ENCODE data around the gene RUFY1.

Gene RUFY1

DNA sequence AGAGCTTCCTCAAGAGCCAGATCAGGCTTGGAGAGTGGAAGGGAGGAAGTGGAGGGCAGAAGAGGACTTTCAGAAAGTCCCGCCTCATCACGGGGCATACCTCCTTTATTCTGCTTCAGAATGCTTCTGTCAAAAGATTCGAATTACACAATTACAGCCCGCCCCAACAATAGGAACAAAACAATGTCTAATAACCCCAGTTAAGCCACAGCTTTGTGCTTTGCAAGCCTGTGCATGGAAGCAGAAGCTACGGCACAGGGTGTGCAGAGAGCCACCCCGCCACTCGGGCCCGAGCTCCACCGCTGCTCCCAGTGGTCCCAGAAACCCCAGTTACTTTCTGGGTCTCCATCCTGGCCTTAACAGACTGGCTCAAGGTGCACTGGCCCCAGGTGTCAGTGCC is 49.6 kb downstream of the RUFY1 start:
- Histone ChIP-seq H4K8ac (ENCODE audit: low read depth, low read length) (no peak overlapping the region), H3K4me2 (ENCODE audit: low read length) (no peak overlapping the region), H3K79me2 (ENCODE audit: control insufficient read depth, insufficient read depth, low read length) (no peaks in the 10 kb centered on the region), H3K23ac (ENCODE audit: low read length) (no peak overlapping the region), H3K27ac (ENCODE audit: low read depth, low read length) (no peak overlapping the region), H2BK5ac (ENCODE audit: low read length) (no peak overlapping the region), H2BK15ac (replicated peaks; ENCODE audit: low read depth) (no peak overlapping the region), H3K27me3 (ENCODE audit: insufficient read depth, low read length, poor library complexity) (peaks cover 2% of the 10 kb centered on the region), H3K36me3 (ENCODE audit: control insufficient read depth, insufficient read depth, low read length) (peaks cover 12% of the 10 kb centered on the region), H3K4ac (ENCODE audit: low read depth, low read length) (no peak overlapping the region), H3K56ac (ENCODE audit: low read length) (no peak overlapping the region), H3K4me3 (ENCODE audit: low read length) (no peak overlapping the region), H2AK5ac (ENCODE audit: low read length) (no peak overlapping the region), H4K5ac (ENCODE audit: low read length) (no peak overlapping the region), H3K79me1 (ENCODE audit: low read length) (no peaks in the 10 kb centered on the region), H3K4me1 (ENCODE audit: control insufficient read depth, low read depth, low read length) (no peaks in the 10 kb centered on the region), H3K9ac (ENCODE audit: low read length) (no peak overlapping the region), H2BK120ac (ENCODE audit: low read depth, low read length) (no peak overlapping the region), H3K18ac (ENCODE audit: low read length) (no peak overlapping the region)
- no CpG with 5 or more reads among the region's 9 CpGs for WGBS (ENCODE audit: extremely low coverage, insufficient coverage, low lambda C conversion rate)
- DNase-seq = no peak

DNA sequence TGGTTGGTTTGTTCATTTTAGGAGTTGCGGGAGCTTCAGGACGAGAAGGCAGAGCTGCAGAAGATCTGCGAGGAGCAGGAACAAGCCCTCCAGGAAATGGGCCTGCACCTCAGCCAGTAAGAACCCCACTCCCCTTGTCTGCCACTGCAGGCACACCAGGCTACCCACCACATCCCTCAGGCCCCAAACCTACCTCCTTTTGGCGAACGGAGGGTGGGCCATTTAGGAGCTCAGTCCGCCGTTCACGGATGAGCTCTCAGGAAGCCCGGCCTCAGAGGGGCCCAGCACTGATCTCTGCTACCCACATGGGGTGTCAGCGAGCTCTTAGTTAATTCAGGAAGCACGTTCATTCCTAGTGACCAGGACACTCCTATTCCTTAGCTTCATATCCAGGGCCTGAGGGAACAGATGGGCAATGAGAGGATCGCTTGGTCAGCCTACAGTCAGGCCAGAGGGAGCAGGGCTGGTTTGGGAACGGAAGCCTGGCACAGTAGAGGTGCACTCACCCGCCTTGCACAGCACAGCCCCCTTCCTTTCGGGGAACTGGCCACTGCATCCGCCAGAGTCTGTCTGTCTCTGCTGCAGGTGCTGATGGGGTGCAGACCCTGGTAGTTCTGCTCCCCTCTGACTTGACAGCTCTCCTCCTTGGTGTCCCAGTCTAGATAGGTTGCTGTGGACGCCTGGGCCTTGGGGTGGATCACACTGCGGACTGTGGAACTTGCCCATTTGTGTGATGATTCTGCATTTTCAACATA is 51.7 kb downstream of the RUFY1 start:
- Histone ChIP-seq H3K23ac (ENCODE audit: low read length) (no peak overlapping the region), H3K4me2 (ENCODE audit: low read length) (no peak overlapping the region), H2BK120ac (ENCODE audit: low read depth, low read length) (no peak overlapping the region), H3K27me3 (ENCODE audit: insufficient read depth, low read length, poor library complexity) (no peaks in the 10 kb centered on the region), H4K8ac (ENCODE audit: low read depth, low read length) (no peak overlapping the region), H2BK15ac (replicated peaks; ENCODE audit: low read depth) (no peak overlapping the region), H3K56ac (ENCODE audit: low read length) (no peak overlapping the region), H3K18ac (ENCODE audit: low read length) (no peak overlapping the region), H3K4ac (ENCODE audit: low read depth, low read length) (no peak overlapping the region), H2AK5ac (ENCODE audit: low read length) (no peak overlapping the region), H3K36me3 (ENCODE audit: control insufficient read depth, insufficient read depth, low read length) (peaks cover 14% of the 10 kb centered on the region), H3K79me2 (ENCODE audit: control insufficient read depth, insufficient read depth, low read length) (no peaks in the 10 kb centered on the region), H2BK5ac (ENCODE audit: low read length) (no peak overlapping the region), H3K4me1 (ENCODE audit: control insufficient read depth, low read depth, low read length) (no peaks in the 10 kb centered on the region), H3K9ac (ENCODE audit: low read length) (no peak overlapping the region), H3K27ac (ENCODE audit: low read depth, low read length) (no peak overlapping the region), H3K79me1 (ENCODE audit: low read length) (no peaks in the 10 kb centered on the region), H4K5ac (ENCODE audit: low read length) (no peak overlapping the region), H3K4me3 (ENCODE audit: low read length) (no peak overlapping the region)
- no CpG with 5 or more reads among the region's 18 CpGs for WGBS (ENCODE audit: extremely low coverage, insufficient coverage, low lambda C conversion rate)
- no peak for DNase-seq

DNA sequence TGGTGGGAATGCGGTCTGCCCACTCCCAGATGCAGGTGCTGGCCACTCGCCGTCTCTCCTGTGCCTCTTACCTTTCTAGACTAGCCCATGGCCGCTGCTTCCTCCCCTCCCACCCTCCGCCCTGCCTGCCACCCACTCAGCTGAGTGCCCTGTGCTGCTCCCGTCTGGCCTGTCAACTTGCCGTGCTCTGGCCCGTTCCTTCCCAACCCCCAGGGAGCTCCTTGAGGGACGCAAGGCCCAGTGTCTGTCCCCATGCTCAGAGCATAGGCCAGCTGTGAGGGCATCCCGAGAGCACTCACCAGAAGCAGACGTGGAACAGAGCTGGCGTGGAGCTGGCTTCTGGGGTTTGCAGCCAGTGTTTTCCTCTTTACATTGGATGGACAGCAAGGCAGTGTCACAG is 53.0 kb downstream of the RUFY1 start:
- Histone ChIP-seq H3K4ac (ENCODE audit: low read depth, low read length) (no peak overlapping the region), H3K4me1 (ENCODE audit: control insufficient read depth, low read depth, low read length) (no peaks in the 10 kb centered on the region), H3K4me2 (ENCODE audit: low read length) (no peak overlapping the region), H3K23ac (ENCODE audit: low read length) (no peak overlapping the region), H2BK120ac (ENCODE audit: low read depth, low read length) (no peak overlapping the region), H3K27ac (ENCODE audit: low read depth, low read length) (no peak overlapping the region), H3K79me1 (ENCODE audit: low read length) (no peaks in the 10 kb centered on the region), H4K8ac (ENCODE audit: low read depth, low read length) (no peak overlapping the region), H3K9ac (ENCODE audit: low read length) (no peak overlapping the region), H3K27me3 (ENCODE audit: insufficient read depth, low read length, poor library complexity) (no peaks in the 10 kb centered on the region), H3K36me3 (ENCODE audit: control insufficient read depth, insufficient read depth, low read length) (peaks cover 13% of the 10 kb centered on the region), H3K18ac (ENCODE audit: low read length) (no peak overlapping the region), H3K79me2 (ENCODE audit: control insufficient read depth, insufficient read depth, low read length) (no peaks in the 10 kb centered on the region), H2BK5ac (ENCODE audit: low read length) (no peak overlapping the region), H2AK5ac (ENCODE audit: low read length) (no peak overlapping the region), H3K4me3 (ENCODE audit: low read length) (no peak overlapping the region), H4K5ac (ENCODE audit: low read length) (no peak overlapping the region), H2BK15ac (replicated peaks; ENCODE audit: low read depth) (no peak overlapping the region), H3K56ac (ENCODE audit: low read length) (no peak overlapping the region)
- no peak for DNase-seq
- WGBS (ENCODE audit: extremely low coverage, insufficient coverage, low lambda C conversion rate) = no CpG with 5 or more reads among the region's 12 CpGs

DNA sequence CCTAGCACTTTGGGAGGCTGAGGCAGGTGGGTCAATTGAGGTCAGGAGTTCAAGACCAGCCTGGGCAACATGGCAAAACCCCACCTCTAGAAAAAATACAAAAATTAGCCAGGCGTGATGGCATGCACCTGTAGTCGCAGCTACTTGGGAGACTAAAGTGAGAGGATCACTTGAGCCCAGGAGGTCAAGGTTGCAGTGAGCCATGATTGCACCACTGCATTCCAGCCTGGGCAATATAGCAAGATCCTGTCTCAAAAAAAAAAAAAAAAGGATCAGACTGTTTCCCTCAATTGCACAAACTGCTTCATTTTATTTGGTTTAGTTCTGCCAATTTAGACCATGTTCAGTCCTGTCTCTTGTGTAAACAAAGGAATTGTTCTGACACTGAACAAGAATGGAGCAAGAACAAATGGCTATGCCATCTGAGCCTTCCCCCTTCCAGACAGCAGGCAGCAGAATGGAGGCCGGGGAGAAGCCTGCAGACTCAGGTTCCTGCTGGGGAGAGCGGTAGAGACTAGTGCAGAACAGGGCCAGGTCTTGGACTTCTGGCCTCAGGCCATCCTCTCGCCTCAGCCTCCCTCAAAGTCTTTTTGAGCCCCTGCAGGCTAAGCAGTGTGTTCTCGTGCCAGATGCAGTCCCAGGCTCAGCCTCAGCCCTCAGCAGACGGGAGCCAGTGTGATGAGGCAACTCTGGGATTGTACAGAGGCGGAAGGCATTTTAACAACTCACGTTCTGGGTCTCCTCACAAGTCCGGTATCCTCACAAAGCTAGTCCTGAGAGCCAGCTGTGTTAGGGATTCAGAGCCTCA is 54.9 kb downstream of the RUFY1 start:
- Histone ChIP-seq H3K4me1 (ENCODE audit: control insufficient read depth, low read depth, low read length) (no peaks in the 10 kb centered on the region), H2BK120ac (ENCODE audit: low read depth, low read length) (no peak overlapping the region), H3K4me3 (ENCODE audit: low read length) (no peak overlapping the region), H3K9ac (ENCODE audit: low read length) (no peak overlapping the region), H3K56ac (ENCODE audit: low read length) (no peak overlapping the region), H3K27me3 (ENCODE audit: insufficient read depth, low read length, poor library complexity) (no peaks in the 10 kb centered on the region), H3K79me1 (ENCODE audit: low read length) (no peaks in the 10 kb centered on the region), H3K79me2 (ENCODE audit: control insufficient read depth, insufficient read depth, low read length) (no peaks in the 10 kb centered on the region), H2AK5ac (ENCODE audit: low read length) (no peak overlapping the region), H4K8ac (ENCODE audit: low read depth, low read length) (no peak overlapping the region), H2BK5ac (ENCODE audit: low read length) (no peak overlapping the region), H2BK15ac (replicated peaks; ENCODE audit: low read depth) (no peak overlapping the region), H4K5ac (ENCODE audit: low read length) (no peak overlapping the region), H3K27ac (ENCODE audit: low read depth, low read length) (no peak overlapping the region), H3K4ac (ENCODE audit: low read depth, low read length) (no peak overlapping the region), H3K23ac (ENCODE audit: low read length) (no peak overlapping the region), H3K18ac (ENCODE audit: low read length) (no peak overlapping the region), H3K4me2 (ENCODE audit: low read length) (no peak overlapping the region), H3K36me3 (ENCODE audit: control insufficient read depth, insufficient read depth, low read length) (peaks cover 11% of the 10 kb centered on the region)
- no peak for DNase-seq
- no CpG with 5 or more reads among the region's 10 CpGs for WGBS (ENCODE audit: extremely low coverage, insufficient coverage, low lambda C conversion rate)

DNA sequence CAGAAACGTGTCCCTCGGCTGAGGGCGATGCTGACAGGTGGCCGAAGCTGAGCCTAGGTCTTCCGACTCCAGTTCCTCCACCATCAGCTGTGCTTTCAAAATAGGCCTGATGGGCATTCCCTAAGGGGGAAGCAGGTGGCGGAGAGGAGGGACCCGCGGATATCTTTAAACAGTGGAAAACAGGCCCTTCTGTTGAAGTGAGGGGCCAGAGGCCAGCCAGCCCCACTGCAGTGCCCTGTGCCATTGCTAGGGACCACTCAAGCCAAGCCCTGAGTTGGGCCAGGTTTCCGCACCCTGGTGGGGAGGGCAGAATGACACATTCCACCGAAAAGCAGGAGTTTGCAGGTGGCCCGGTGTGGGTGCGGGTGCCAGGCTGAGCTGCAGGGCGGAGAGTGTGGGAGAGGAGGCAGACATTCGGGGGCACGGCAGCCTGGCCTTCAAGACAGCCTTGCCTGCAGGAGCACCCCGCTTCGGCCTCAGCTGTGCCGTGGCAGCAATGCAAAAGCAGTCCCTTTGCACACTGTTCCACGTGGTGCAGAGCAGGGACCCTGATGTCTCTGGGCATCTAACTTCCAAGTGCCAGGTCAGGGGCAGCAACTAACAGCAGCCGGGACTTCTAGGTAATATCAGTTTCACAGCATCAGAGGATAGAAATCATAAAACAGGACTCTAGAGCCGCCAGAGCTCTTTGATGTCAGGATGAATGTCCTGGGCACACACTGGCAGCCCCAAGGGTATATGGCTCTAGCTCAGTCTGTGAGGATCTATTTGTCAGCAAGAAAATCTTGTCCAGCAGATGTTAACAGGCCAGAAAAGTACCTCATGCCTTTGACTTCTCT is 55.9 kb downstream of the RUFY1 start:
- H3K79me2 ChIP-seq (ENCODE audit: control insufficient read depth, insufficient read depth, low read length) = no peaks in the 10 kb centered on the region
- H2AK5ac ChIP-seq (ENCODE audit: low read length) = no peak overlapping the region
- no peak for DNase-seq
- no peaks in the 10 kb centered on the region for H3K27me3 ChIP-seq (ENCODE audit: insufficient read depth, low read length, poor library complexity)
- WGBS (ENCODE audit: extremely low coverage, insufficient coverage, low lambda C conversion rate) = no CpG with 5 or more reads among the region's 21 CpGs
- H4K5ac ChIP-seq (ENCODE audit: low read length) = no peak overlapping the region
- no peak overlapping the region for H3K18ac ChIP-seq (ENCODE audit: low read length)
- H3K4me3 ChIP-seq (ENCODE audit: low read length) = no peak overlapping the region
- H4K8ac ChIP-seq (ENCODE audit: low read depth, low read length) = no peak overlapping the region
- H3K23ac ChIP-seq (ENCODE audit: low read length) = no peak overlapping the region
- H3K9ac ChIP-seq (ENCODE audit: low read length) = no peak overlapping the region
- H3K4me2 ChIP-seq (ENCODE audit: low read length) = no peak overlapping the region
- H2BK5ac ChIP-seq (ENCODE audit: low read length) = no peak overlapping the region
- no peak overlapping the region for H2BK15ac ChIP-seq (replicated peaks; ENCODE audit: low read depth)
- H3K79me1 ChIP-seq (ENCODE audit: low read length) = no peaks in the 10 kb centered on the region
- no peak overlapping the region for H2BK120ac ChIP-seq (ENCODE audit: low read depth, low read length)
- no peaks in the 10 kb centered on the region for H3K4me1 ChIP-seq (ENCODE audit: control insufficient read depth, low read depth, low read length)
- H3K27ac ChIP-seq (ENCODE audit: low read depth, low read length) = no peak overlapping the region
- no peak overlapping the region for H3K56ac ChIP-seq (ENCODE audit: low read length)
- H3K36me3 ChIP-seq (ENCODE audit: control insufficient read depth, insufficient read depth, low read length) = peaks cover 18% of the 10 kb centered on the region
- H3K4ac ChIP-seq (ENCODE audit: low read depth, low read length) = no peak overlapping the region

Data from mesendoderm (in vitro differentiated cells).